Left renal pelvis (tissue), 4 donors: ENCODE data around the gene ADD1. TPM values are rescaled to one million over a fixed set of nuclear protein-coding genes. Genes with fewer than 3 reads are reported as not detected.

Experiments used
- DNase-seq, 4 donors: peaks; one replicate each; pipeline ENCODE4 v3.0.0-alpha.2; 2013; ENCODE audit warnings: low read depth in 4 of 4, low spot score in 3 of 4
- polyA plus RNA-seq, 4 donors: library from polyadenylated mRNA; unstranded; fragments of 120-200 nt; gene quantifications; one replicate each; pipeline ENCODE4 v1.2.1, GENCODE V29; 2013; ENCODE audit not compliant: insufficient read length in 4 of 4

Gene ADD1
- polyA plus RNA-seq, 4 donors: 246 to 304 (median 267) TPM

- DNase-seq: no peak
Observed at GRCh38 chr4:2879026-2879425, 35.4 kb downstream of the ADD1 start.

- no peak for DNase-seq
Observed at GRCh38 chr4:2881431-2881830, 37.8 kb downstream of the ADD1 start.

GRCh38 chr4:2882341-2882740 is 38.7 kb downstream of the ADD1 start:
- no peak for DNase-seq

DNA sequence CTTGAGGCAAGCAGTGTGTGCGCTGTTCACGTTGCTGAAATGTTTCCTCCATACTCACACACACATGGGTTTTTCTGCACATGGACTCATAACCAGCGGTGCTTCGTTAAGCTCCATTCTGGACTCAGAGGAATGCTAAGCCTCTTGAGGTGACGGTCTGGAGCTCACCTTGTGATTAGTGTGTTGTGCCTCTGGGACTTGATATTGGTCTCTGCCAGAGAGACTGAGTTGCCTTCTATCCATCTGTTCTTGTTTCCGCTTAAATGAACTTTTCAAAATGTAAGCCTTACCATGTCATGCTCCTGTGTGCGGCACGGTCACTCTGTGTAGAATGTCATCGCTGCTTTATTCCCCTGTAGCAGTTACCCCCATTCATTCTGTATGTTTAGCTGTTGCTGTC is 42.5 kb downstream of the ADD1 start:
- no peak for DNase-seq

GRCh38 chr4:2886622-2887021 is 43.0 kb downstream of the ADD1 start:
- no peak for DNase-seq

DNA sequence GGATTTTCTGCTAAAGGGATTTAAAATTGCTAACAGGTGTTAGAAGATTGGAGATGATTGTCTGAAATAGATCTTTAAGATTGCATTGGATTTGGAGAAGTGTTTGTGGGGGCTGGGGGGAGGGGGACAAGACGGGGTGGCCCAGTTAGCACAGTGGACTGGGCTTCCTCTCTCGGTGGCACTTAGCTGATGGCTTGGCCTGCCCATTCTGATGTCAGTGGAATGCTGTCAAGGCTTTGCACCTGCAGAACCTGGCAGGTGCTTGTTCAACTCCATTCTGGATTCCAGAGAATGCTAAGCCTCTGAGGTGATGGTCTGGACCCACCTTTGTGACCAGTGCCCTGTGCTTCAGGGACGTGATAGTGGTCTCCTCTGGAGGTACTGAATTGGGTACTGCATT is 43.7 kb downstream of the ADD1 start:
- no peak for DNase-seq

DNA sequence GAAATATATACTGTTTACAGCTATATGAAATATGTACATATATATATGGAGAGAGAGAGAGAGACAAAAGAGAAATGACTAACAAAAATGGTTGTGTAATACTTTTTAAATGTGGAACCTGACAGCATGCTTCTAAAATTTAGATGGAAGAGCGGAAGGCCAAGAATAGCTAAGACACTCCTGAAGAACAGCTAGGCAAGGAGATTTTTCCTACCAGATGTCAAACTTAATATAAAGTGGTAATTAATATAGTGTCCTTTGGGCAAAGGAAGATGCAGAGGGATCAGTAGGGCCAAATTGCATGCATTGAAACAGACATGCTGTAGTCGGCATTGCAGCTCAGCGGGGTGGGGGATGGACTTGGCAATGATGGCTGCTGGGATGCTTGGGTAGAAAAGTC is 45.2 kb downstream of the ADD1 start:
- DNase-seq: no peak

- DNase-seq: no peak
Observed at GRCh38 chr4:2891294-2891693, 47.6 kb downstream of the ADD1 start.

DNA sequence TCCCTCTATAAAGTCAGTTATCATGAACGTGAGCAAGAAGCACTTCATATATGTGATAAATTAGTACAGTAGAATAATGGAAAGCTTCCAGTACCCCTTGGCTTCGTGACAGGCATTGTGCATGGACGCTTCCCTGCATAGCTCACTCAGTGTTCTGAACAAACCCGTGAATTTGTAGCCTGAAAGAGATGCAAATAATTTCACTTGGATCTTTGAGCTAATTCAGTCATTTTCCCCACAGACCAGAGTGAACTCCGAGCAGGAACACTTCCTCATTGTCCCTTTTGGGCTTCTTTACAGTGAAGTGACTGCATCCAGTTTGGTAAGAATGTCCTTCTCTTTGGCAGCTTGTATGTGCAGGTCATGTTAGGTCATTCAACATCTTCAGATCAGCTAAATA is 50.1 kb downstream of the ADD1 start:
- DNase-seq: no peak

GRCh38 chr4:2898001-2898400 is 54.4 kb downstream of the ADD1 start:
- DNase-seq: no peak

GRCh38 chr4:2900741-2901140 is 57.1 kb downstream of the ADD1 start:
- no peak for DNase-seq

- no peak for DNase-seq
Observed at GRCh38 chr4:2901186-2901585, 57.5 kb downstream of the ADD1 start.

DNA sequence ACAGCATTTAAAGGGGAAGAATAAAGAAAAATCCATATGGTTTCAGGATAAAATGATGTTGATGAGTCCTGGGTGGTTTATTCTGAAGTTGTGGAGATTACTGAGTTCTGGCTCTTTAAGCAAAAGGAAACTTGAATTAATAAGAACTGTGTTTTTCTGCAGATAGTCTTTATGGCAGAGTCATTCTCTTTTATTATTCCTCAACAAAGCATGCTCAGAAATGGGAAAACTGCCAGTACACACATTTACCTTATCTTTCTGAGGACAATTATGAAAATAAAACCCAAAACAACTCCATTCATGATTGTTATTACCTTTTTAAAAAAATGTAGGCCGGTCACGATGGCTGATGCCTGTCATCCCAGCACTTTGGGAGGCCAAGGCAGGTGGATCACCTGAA is 58.5 kb downstream of the ADD1 start:
- DNase-seq: no peak

- DNase-seq: no peak
Observed at GRCh38 chr4:2905544-2905943, 61.9 kb downstream of the ADD1 start.

- DNase-seq: no peak
Observed at GRCh38 chr4:2906218-2906617, 62.6 kb downstream of the ADD1 start.

GRCh38 chr4:2907226-2907625 is 63.6 kb downstream of the ADD1 start:
- DNase-seq: no peak

- DNase-seq: no peak
Observed at GRCh38 chr4:2907706-2908293, 64.2 kb downstream of the ADD1 start.

DNA sequence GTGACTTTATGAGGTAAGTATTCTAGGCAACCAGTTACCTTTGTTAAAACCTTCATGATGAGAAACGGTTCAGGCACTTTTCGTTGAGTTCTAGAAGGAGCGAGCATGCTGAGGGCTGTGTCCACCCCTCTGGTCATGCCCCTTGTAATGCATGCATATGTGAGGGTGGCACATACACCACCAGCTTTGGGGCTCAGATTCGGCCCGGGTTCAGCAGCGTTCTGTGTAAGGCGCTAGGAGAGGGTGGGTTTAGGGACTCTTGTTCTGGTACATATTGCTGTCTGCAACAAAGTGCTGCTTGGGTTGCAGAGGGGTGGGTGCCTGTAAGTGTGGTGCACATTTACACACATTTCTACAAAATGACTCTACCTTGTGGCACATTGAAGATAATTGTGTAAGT is 65.0 kb downstream of the ADD1 start:
- no peak for DNase-seq

DNA sequence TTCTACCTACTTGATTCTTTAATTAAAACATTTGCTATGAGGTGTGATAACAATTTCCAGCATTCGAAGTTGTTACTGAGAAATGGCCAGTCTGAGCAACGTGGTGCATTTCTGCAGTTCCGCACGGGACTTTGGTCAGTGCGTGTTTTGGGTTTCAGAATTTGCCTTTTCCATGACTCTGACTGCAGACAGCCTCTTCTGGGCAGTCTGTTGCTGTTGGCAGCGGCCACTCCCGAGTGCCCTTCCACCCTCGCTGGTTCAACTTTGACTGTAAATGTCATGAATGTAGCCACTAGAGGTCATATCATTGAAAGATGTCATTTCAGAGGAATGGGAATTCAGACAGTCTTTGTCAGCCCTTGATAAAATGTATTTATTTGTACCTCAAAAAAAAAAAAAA is 65.9 kb downstream of the ADD1 start:
- DNase-seq: no peak

DNA sequence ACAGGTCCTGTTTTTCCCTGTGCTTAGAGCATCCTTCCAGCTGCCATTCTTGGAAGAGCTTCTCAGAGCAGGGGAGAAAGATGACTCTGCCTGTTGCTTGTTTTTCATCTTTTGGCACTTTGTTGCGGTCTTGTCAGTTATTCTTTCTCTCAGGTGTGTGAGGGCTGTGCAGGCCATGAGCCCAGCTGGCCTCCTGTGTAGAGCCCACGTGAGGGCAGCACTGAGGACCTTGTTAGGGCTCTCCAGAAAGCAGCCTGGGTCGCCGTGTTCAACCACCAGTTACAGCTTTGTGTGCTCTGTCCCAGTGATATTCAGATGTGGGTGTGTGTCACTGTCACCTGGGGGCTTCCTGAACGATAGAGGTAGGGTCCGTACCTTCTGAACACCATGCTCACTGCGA is 66.8 kb downstream of the ADD1 start:
- no peak for DNase-seq

DNA sequence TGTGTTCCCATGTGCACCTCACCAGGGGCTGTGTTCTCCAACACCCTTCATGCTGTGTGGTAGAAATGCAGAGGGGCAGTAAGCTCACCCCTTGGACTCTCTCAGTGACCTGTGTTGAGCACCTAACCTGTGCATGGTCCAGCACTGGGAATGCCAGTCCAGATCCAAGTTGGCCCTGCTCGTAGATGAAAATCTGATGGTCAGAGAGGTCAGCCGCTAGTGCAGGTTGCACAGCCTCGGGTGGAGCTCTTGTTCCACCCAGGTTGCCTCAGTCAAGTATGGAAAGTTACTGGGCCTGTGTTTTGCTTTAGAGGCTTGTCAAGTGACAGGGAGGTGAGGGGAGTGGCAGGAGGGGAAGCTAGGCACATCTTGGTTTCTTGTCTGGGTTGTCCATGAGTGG is 68.2 kb downstream of the ADD1 start:
- DNase-seq: no peak

DNA sequence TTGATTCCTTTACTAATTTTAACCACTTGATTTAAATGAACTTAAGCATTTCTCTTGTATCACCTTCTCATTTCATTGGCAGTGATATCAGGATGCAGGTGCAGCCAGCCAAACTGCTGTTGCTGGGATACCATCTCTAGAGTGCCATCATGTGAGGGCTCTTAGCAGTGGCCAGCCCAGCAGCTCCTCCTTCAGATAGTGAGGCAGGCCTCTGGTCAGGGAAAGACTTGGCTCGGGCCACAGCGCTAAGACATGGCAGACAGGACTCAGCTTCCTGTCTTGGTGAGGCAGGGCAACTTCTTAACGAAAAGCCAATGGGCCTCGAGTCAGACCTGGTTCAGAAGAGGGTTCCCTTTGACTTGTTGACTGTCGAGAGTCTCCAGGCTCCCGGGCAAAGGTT is 69.5 kb downstream of the ADD1 start:
- DNase-seq: no peak
